Measurements from ENCODE around the gene MEIS2. TPM values are rescaled to one million over a fixed set of nuclear protein-coding genes. Genes with fewer than 3 reads are reported as not detected.

MEIS2 gene
- total RNA-seq, 4 donors from 2014 or later: 14.8 to 28.4 (median 20.4) TPM

DNA sequence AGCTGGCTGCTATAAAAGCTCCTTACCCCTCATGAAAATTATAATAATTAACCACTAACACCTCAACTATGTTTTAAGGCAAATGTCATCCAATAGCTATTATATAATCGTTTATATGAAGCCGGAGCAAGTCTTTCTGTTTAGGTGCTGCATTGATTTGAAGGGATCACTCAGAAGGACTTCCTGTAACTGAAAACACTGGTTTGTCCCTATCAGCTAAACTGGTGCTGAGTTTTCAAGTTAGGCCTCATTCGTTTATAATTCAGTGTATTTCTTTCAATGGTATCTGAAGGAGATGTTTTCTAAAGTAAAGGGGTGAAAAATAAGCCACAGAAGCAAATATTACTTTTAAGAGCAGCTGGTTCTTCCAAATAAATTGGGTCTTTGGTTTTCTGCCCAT is 14.2 kb downstream of the MEIS2 start:
- WGBS, 2 donors: 62 to 72% methylated on average over 3 of the region's 3 CpGs

DNA sequence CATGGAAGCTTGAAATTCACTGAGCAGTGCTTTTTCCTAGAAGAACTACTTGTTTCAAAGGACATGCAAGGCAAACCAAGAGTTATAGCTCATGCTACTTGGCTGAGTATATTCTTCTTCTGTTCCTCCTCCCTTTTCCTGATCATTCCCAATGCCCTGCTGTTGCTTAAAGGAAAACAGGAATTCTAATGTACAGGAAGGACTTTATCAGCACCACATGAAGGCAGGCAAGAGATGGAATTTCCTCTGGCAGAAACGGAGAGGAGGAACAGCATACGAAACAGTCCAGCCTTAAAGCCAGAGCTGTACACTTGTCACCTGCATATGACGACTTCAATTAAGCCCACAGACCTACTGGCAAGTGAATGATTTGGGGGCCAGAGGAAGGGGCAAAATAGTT is 15.7 kb downstream of the MEIS2 start:
- intact Hi-C loops (cut with DNase I): no loop called here
- Histone ChIP-seq H3K4me1 (no peaks in the 10 kb centered on the region), H3K9me3 (no peaks in the 10 kb centered on the region), H3K27me3 (no peaks in the 10 kb centered on the region), H3K27ac (no peak overlapping the region), H3K36me3 (no peaks in the 10 kb centered on the region), H3K4me3 (replicated peaks in 1 of 3) (no peak overlapping the region)
- no peak for TF ChIP-seq POLR2A (IDR thresholded peaks at IDR 0.05)
- TF ChIP-seq, protein P1, sequence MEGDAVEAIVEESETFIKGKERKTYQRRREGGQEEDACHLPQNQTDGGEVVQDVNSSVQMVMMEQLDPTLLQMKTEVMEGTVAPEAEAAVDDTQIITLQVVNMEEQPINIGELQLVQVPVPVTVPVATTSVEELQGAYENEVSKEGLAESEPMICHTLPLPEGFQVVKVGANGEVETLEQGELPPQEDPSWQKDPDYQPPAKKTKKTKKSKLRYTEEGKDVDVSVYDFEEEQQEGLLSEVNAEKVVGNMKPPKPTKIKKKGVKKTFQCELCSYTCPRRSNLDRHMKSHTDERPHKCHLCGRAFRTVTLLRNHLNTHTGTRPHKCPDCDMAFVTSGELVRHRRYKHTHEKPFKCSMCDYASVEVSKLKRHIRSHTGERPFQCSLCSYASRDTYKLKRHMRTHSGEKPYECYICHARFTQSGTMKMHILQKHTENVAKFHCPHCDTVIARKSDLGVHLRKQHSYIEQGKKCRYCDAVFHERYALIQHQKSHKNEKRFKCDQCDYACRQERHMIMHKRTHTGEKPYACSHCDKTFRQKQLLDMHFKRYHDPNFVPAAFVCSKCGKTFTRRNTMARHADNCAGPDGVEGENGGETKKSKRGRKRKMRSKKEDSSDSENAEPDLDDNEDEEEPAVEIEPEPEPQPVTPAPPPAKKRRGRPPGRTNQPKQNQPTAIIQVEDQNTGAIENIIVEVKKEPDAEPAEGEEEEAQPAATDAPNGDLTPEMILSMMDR (IDR thresholded peaks at IDR 0.05): no peak
- 76 to 80% methylated on average over 3 of the region's 3 CpGs for WGBS, 2 donors
- DNase-seq: no peak

More for the DNA sequence above, 14.2 kb downstream of the MEIS2 start:
- Histone ChIP-seq H3K4me1 (no peaks in the 10 kb centered on the region), H3K36me3 (no peaks in the 10 kb centered on the region), H3K27ac (no peak overlapping the region), H3K27me3 (no peaks in the 10 kb centered on the region), H3K9me3 (no peaks in the 10 kb centered on the region), H3K4me3 (replicated peaks in 1 of 3) (no peak overlapping the region)
- intact Hi-C loops (cut with DNase I): no loop called here
- no peak for DNase-seq
- TF ChIP-seq, protein P1 (IDR thresholded peaks at IDR 0.05): no peak
- no peak for TF ChIP-seq POLR2A (IDR thresholded peaks at IDR 0.05)

DNA sequence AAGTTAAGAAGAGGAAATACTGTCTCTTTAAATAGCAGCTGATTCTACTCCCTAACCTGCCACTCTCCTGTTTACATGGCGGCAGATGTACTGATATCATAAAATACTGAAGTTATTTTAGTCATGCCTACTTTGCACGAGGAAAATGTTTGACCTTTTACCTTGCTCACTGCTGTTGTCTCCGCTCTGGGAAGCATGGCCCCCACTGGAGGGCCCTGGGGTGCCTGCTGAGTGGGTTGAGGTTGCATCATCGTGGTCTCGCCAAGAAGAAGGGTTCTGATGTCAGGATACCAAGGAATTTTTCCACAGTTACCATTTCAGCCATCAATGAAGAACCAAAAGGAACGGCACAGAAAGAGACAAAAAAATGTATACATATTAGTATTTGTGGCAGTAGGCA is 16.7 kb downstream of the MEIS2 start:
- Histone ChIP-seq H3K4me3 (replicated peaks in 1 of 3) (no peak overlapping the region), H3K4me1 (no peaks in the 10 kb centered on the region), H3K27me3 (no peaks in the 10 kb centered on the region), H3K9me3 (no peaks in the 10 kb centered on the region), H3K27ac (no peak overlapping the region), H3K36me3 (no peaks in the 10 kb centered on the region)
- intact Hi-C loops (cut with DNase I): no loop called here
- no peak for TF ChIP-seq POLR2A (IDR thresholded peaks at IDR 0.05)
- TF ChIP-seq, protein P1 (IDR thresholded peaks at IDR 0.05): no peak
- no peak for DNase-seq
- WGBS, 2 donors: 73 to 77% methylated on average over 6 of the region's 6 CpGs

DNA sequence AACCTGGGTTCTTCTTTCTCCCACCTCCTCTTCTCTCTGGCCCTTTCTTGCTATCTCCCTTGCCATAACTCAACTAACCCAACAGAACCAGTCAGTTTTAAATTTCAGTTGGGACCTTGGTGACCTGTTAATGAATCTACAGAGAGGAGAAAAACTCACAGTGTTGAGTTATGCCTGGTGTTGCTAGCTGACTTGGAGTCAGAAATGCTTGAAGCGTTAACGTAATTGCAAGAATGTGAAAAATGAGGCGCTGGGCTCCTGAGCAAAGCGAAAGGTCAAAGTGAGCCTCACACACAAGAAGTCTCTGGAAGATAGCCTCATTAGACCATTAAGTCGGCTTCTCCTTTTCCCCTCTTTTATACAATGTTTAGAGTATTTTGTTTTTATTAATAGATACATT is 18.4 kb downstream of the MEIS2 start:
- no peaks in the 10 kb centered on the region for H3K36me3 ChIP-seq
- H3K27ac ChIP-seq: no peak overlapping the region
- WGBS, 2 donors: 79 to 87% methylated on average over 5 of the region's 5 CpGs
- H3K27me3 ChIP-seq: no peaks in the 10 kb centered on the region
- TF ChIP-seq, protein P1 (IDR thresholded peaks at IDR 0.05): no peak
- no peak for TF ChIP-seq POLR2A (IDR thresholded peaks at IDR 0.05)
- DNase-seq: no peak
- intact Hi-C loops (cut with DNase I): no loop called here
- H3K9me3 ChIP-seq: no peaks in the 10 kb centered on the region
- no peaks in the 10 kb centered on the region for H3K4me1 ChIP-seq
- no peak overlapping the region for H3K4me3 ChIP-seq (replicated peaks in 1 of 3)

DNA sequence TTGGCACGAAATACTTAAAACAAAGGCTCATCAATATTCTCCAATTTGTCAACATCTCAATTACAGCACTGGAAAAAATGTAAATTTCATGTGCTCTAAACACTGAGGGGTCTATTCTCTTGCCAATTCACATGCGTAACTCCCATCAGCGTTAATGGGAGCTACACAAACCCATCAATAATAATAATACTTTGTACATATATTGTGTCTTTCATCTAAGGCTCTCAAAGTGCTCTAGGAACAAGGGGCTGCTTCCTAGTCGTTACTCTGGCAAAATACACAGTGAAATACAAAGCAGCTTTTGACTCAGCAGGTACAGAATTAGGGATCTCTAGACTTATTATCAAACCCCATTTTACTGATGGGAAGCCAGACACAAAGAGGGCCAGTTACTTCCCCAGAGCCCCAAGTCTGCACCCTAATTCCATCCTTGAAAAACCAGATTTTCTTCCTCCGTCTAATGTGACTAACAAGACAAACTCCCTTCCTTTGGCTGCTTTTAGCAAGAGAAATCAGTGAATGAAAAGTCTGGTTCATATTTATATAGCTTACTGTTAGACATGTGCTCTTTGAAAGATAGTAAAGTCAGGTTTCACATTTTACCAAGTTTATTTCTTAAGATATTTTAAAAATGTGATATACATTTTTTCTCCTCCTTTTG is 20.0 kb downstream of the MEIS2 start:
- intact Hi-C loops (cut with DNase I): no loop called here
- TF ChIP-seq POLR2A (IDR thresholded peaks at IDR 0.05): no peak
- TF ChIP-seq, protein P1 (IDR thresholded peaks at IDR 0.05): no peak
- no peak overlapping the region for H3K27ac ChIP-seq
- no peaks in the 10 kb centered on the region for H3K36me3 ChIP-seq
- no peaks in the 10 kb centered on the region for H3K9me3 ChIP-seq
- DNase-seq: no peak
- no peaks in the 10 kb centered on the region for H3K4me1 ChIP-seq
- H3K4me3 ChIP-seq (replicated peaks in 1 of 3): no peak overlapping the region
- 57 to 58% methylated on average over 5 of the region's 5 CpGs for WGBS, 2 donors
- no peaks in the 10 kb centered on the region for H3K27me3 ChIP-seq

Data from thyroid gland (tissue), 4 donors.